Measurements from ENCODE around the gene PPARG. TPM values are rescaled to one million over a fixed set of nuclear protein-coding genes. Genes with fewer than 3 reads are reported as not detected.

Gene PPARG
- total RNA-seq, 5 donors from 2014 or later (not counting 1 experiment from before 2014, with no cell fraction given): 0.35 to 0.69 (median 0.63) TPM; not detected in 2

DNA sequence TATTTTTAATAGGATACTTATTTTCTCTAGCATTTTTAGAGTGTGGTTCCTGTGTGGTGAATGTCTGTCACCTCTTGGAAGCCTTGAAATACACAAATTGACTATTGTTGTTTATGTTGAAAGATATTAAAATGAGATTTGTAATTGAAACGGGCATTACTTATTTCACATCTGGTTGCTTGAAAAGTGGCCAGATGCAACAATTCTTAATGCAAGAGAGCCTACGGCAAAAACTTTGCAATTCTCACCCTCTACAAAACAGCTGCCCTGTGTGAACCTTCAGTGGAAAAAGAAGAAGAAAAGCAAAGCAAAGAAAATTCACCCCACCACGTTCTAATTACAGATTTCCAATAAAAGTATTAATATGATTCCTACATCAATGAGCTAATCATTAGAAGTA is 46.6 kb downstream of the PPARG start:
- ChIA-PET CTCF (no interaction called here), POLR2A (no interaction called here)
- Histone ChIP-seq H3K9me3 (no peaks in the 10 kb centered on the region), H3K27ac (ENCODE audit: low read length) (peak overlapping the region; percentile 39), H3K36me3 (ENCODE audit: control insufficient read depth in 2 of 2, extremely low read depth in 1 of 2, insufficient read depth in 1 of 2, low read length in 1 of 2) (no peaks in the 10 kb centered on the region), H3K4me3 (ENCODE audit: control insufficient read depth in 1 of 2, extremely low read depth in 1 of 2, low read length in 1 of 2) (no peak overlapping the region), H3K27me3 (replicated peaks in 1 of 2; ENCODE audit: control insufficient read depth in 2 of 2, extremely low read depth in 1 of 2, insufficient read depth in 2 of 2, low read length in 1 of 2) (no peaks in the 10 kb centered on the region), H3K4me1 (ENCODE audit: control insufficient read depth in 1 of 2, extremely low read depth in 1 of 2, insufficient read depth in 2 of 2, low read length in 2 of 2) (peaks cover 0 to 8% of the 10 kb centered on the region in 2 experiments)
- peaks cover 15 to 16% (median 16%) of the 10 kb centered on the region in 3 donors for H3K4me1 Mint-ChIP-seq
- H3K9me3 Mint-ChIP-seq: no peaks in the 10 kb centered on the region
- no peak overlapping the region for H3K27ac Mint-ChIP-seq
- no CpG with 5 or more reads among the region's 3 CpGs for WGBS (ENCODE audit: insufficient coverage)
- DNase-seq (no peak), ATAC-seq (replicated peaks in 1 of 4) (no peak)
- H3K4me3 Mint-ChIP-seq: no peak overlapping the region
- no peaks in the 10 kb centered on the region for H3K36me3 Mint-ChIP-seq
- no peaks in the 10 kb centered on the region for H3K27me3 Mint-ChIP-seq

- peak overlapping the region in 1 of 2 donors; percentile 16 for H3K27ac Mint-ChIP-seq
- no peak overlapping the region for H3K4me3 ChIP-seq (ENCODE audit: control insufficient read depth in 1 of 2, extremely low read depth in 1 of 2, low read length in 1 of 2)
- no peaks in the 10 kb centered on the region for H3K9me3 Mint-ChIP-seq
- H3K9me3 ChIP-seq: no peaks in the 10 kb centered on the region
- no peaks in the 10 kb centered on the region for H3K36me3 ChIP-seq (ENCODE audit: control insufficient read depth in 2 of 2, extremely low read depth in 1 of 2, insufficient read depth in 1 of 2, low read length in 1 of 2)
- no peaks in the 10 kb centered on the region for H3K27me3 ChIP-seq (replicated peaks in 1 of 2; ENCODE audit: control insufficient read depth in 2 of 2, extremely low read depth in 1 of 2, insufficient read depth in 2 of 2, low read length in 1 of 2)
- DNase-seq: peak in 2 of 35 experiments; percentile 1 to 49
- ChIA-PET POLR2A (no interaction called here), CTCF (no interaction called here)
- peaks cover 0 to 8% of the 10 kb centered on the region in 2 experiments for H3K4me1 ChIP-seq (ENCODE audit: control insufficient read depth in 1 of 2, extremely low read depth in 1 of 2, insufficient read depth in 2 of 2, low read length in 2 of 2)
- peak in 3 of 4 experiments; percentile 60 to 81 (median 63) for ATAC-seq (replicated peaks in 1 of 4)
- no peaks in the 10 kb centered on the region for H3K36me3 Mint-ChIP-seq
- no peaks in the 10 kb centered on the region for H3K27me3 Mint-ChIP-seq
- H3K27ac ChIP-seq (ENCODE audit: low read length): peak overlapping the region; percentile 39
- H3K4me3 Mint-ChIP-seq: peak overlapping the region in 2 of 3 donors; percentile 14 to 21
- no CpG with 5 or more reads among the region's 3 CpGs for WGBS (ENCODE audit: insufficient coverage)
- peaks cover 15 to 16% (median 16%) of the 10 kb centered on the region in 3 donors for H3K4me1 Mint-ChIP-seq
These were observed 47.2 kb downstream of the PPARG start for GRCh38 chr3:12336099-12336498.

DNA sequence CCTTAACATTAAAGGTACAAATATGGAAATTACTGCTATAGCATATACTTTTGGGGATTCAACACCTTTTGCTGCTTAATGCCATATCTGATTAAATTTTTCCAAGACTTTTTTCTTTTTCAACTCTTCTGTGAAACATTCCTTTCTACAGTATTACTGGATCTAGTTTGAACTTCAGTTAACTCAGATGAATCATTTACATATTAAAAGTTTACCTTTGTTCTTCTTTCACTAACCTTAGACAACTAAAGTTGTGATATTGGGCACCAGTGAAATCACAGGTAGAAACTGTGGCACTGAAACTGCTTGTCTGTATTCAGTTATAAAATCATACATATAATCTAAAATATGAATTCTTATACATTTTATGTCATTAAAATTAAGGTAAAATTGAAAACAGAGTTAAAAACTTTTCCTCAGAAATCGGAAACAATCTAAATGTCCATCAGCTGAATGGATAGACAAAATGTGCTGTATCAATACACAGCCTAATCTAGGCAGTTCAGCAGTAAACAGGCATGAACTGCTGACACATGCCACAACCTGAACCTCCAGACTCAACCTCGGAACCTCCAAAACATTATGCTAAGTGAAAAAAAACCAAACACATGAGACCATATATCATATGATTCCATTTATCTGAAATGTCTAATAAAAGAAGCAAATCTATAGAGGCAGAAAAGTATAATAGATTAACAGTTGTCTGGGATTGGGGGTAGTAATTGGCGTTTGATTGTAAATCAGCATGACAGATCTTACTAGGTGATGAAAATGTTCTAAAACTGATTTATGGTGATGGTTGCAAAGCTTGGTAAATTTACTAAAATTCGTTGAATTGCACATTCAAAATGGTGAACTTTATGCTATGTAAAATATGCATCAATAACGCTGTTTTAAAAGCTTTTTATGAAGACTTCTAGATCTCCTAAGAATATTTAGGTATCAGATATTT is 50.0 kb downstream of the PPARG start:
- Histone ChIP-seq H3K36me3 (ENCODE audit: control insufficient read depth in 2 of 2, extremely low read depth in 1 of 2, insufficient read depth in 1 of 2, low read length in 1 of 2) (no peaks in the 10 kb centered on the region), H3K4me1 (ENCODE audit: control insufficient read depth in 1 of 2, extremely low read depth in 1 of 2, insufficient read depth in 2 of 2, low read length in 2 of 2) (peaks cover 0 to 8% of the 10 kb centered on the region in 2 experiments), H3K4me3 (ENCODE audit: control insufficient read depth in 1 of 2, extremely low read depth in 1 of 2, low read length in 1 of 2) (no peak overlapping the region), H3K27me3 (replicated peaks in 1 of 2; ENCODE audit: control insufficient read depth in 2 of 2, extremely low read depth in 1 of 2, insufficient read depth in 2 of 2, low read length in 1 of 2) (no peaks in the 10 kb centered on the region), H3K9me3 (no peaks in the 10 kb centered on the region), H3K27ac (ENCODE audit: low read length) (no peak overlapping the region)
- ChIA-PET CTCF (no interaction called here), POLR2A (no interaction called here)
- no peak for DNase-seq
- H3K27ac Mint-ChIP-seq: no peak overlapping the region
- H3K4me1 Mint-ChIP-seq: peaks cover 15 to 16% (median 16%) of the 10 kb centered on the region in 3 donors
- H3K9me3 Mint-ChIP-seq: no peaks in the 10 kb centered on the region
- H3K36me3 Mint-ChIP-seq: no peaks in the 10 kb centered on the region
- no peak overlapping the region for H3K4me3 Mint-ChIP-seq
- H3K27me3 Mint-ChIP-seq: peaks cover 0 to 5% of the 10 kb centered on the region in 2 donors
- ATAC-seq (replicated peaks in 1 of 4): no peak
- no CpG with 5 or more reads among the region's 5 CpGs for WGBS (ENCODE audit: insufficient coverage)

DNA sequence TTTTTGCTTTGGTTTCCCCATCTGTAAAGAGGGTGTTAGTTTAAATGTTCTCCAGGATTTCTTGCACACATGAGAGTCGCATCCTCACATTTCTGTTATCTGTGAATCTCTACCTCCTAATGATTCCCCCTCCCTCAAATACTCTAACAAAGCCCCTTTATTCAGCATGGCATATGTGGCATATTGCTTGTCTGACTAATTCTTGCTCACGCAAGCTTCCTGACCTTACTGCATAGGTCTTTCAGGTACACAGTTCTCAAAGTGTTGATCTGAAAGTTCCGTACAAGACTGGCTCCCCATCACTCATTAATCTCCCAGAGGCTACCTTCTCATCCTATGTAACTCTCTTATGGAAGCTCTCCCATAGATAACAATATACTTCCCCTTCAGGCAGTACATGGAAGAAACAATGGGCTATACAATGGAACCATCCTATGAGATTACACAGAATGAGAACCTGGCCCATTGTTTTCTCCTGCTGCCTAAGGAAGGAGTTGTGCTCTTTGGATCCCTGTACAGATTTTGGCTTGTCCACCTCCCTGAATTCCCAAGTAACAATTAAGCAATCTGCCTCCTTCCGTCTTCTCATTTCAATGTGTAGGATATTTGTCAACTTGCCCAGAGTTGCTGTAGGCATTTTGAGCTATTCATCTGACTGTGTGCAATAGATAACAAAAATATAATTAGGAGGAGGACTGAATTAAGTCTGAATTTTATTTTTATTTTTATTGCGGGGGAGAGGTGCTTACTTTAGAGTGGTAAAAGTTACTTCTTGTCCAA is 51.0 kb downstream of the PPARG start:
- DNase-seq (no peak), ATAC-seq (replicated peaks in 1 of 4) (no peak)
- Histone ChIP-seq H3K27ac (ENCODE audit: low read length) (no peak overlapping the region), H3K36me3 (ENCODE audit: control insufficient read depth in 2 of 2, extremely low read depth in 1 of 2, insufficient read depth in 1 of 2, low read length in 1 of 2) (no peaks in the 10 kb centered on the region), H3K27me3 (replicated peaks in 1 of 2; ENCODE audit: control insufficient read depth in 2 of 2, extremely low read depth in 1 of 2, insufficient read depth in 2 of 2, low read length in 1 of 2) (no peaks in the 10 kb centered on the region), H3K4me1 (ENCODE audit: control insufficient read depth in 1 of 2, extremely low read depth in 1 of 2, insufficient read depth in 2 of 2, low read length in 2 of 2) (peaks cover 0 to 8% of the 10 kb centered on the region in 2 experiments), H3K4me3 (ENCODE audit: control insufficient read depth in 1 of 2, extremely low read depth in 1 of 2, low read length in 1 of 2) (no peak overlapping the region), H3K9me3 (no peaks in the 10 kb centered on the region)
- Mint-ChIP-seq H3K4me1 (peaks cover 15 to 16% (median 16%) of the 10 kb centered on the region in 3 donors), H3K9me3 (no peaks in the 10 kb centered on the region), H3K4me3 (no peak overlapping the region), H3K27me3 (peaks cover 0 to 5% of the 10 kb centered on the region in 2 donors), H3K27ac (no peak overlapping the region), H3K36me3 (no peaks in the 10 kb centered on the region)
- ChIA-PET CTCF (no interaction called here), POLR2A (no interaction called here)
- WGBS (ENCODE audit: insufficient coverage): 100% methylated on average over 1 of the region's 5 CpGs

DNA sequence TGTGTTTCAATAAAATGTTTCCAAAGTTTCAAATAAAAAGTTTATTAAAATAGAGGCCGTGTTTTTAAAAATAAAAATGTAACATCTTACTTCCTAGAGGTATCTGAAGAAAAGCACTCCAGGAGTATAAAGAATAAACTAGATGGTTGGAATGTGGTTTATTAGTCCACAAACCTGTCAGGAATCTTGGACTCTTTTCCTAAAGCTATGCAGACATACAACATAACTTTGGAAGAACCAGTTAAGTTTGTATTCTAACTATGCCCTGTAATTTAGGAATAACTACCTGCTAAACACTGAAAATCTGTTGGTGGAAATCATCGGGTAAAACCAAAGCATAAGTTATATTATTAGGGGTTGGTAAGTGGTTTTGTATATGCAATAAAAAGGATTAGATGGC is 51.6 kb downstream of the PPARG start:
- no peaks in the 10 kb centered on the region for H3K9me3 Mint-ChIP-seq
- no peak for ATAC-seq (replicated peaks in 1 of 4)
- peaks cover under 1 to 6% of the 10 kb centered on the region in 2 donors for H3K27me3 Mint-ChIP-seq
- H3K36me3 Mint-ChIP-seq: no peaks in the 10 kb centered on the region
- H3K9me3 ChIP-seq: no peaks in the 10 kb centered on the region
- WGBS (ENCODE audit: insufficient coverage): no CpG with 5 or more reads among the region's 2 CpGs
- H3K4me1 Mint-ChIP-seq: peaks cover 13 to 17% (median 14%) of the 10 kb centered on the region in 3 donors
- DNase-seq: no peak
- no peak overlapping the region for H3K4me3 Mint-ChIP-seq
- POLR2A ChIA-PET: no interaction called here
- H3K27me3 ChIP-seq (replicated peaks in 1 of 2; ENCODE audit: control insufficient read depth in 2 of 2, extremely low read depth in 1 of 2, insufficient read depth in 2 of 2, low read length in 1 of 2): no peaks in the 10 kb centered on the region
- CTCF ChIA-PET: no interaction called here
- H3K36me3 ChIP-seq (ENCODE audit: control insufficient read depth in 2 of 2, extremely low read depth in 1 of 2, insufficient read depth in 1 of 2, low read length in 1 of 2): no peaks in the 10 kb centered on the region
- H3K27ac Mint-ChIP-seq: no peak overlapping the region
- H3K4me3 ChIP-seq (ENCODE audit: control insufficient read depth in 1 of 2, extremely low read depth in 1 of 2, low read length in 1 of 2): no peak overlapping the region
- peaks cover 0 to 8% of the 10 kb centered on the region in 2 experiments for H3K4me1 ChIP-seq (ENCODE audit: control insufficient read depth in 1 of 2, extremely low read depth in 1 of 2, insufficient read depth in 2 of 2, low read length in 2 of 2)
- no peak overlapping the region for H3K27ac ChIP-seq (ENCODE audit: low read length)

- POLR2A ChIA-PET: no interaction called here
- no peak overlapping the region for H3K27ac Mint-ChIP-seq
- Histone ChIP-seq H3K4me1 (ENCODE audit: control insufficient read depth in 1 of 2, extremely low read depth in 1 of 2, insufficient read depth in 2 of 2, low read length in 2 of 2) (no peaks in the 10 kb centered on the region), H3K27me3 (replicated peaks in 1 of 2; ENCODE audit: control insufficient read depth in 2 of 2, extremely low read depth in 1 of 2, insufficient read depth in 2 of 2, low read length in 1 of 2) (peaks cover 0 to 3% of the 10 kb centered on the region in 2 experiments), H3K4me3 (ENCODE audit: control insufficient read depth in 1 of 2, extremely low read depth in 1 of 2, low read length in 1 of 2) (no peak overlapping the region), H3K9me3 (no peaks in the 10 kb centered on the region), H3K27ac (ENCODE audit: low read length) (no peak overlapping the region), H3K36me3 (ENCODE audit: control insufficient read depth in 2 of 2, extremely low read depth in 1 of 2, insufficient read depth in 1 of 2, low read length in 1 of 2) (no peaks in the 10 kb centered on the region)
- no peaks in the 10 kb centered on the region for H3K9me3 Mint-ChIP-seq
- no peak for DNase-seq
- no peak overlapping the region for H3K4me3 Mint-ChIP-seq
- ATAC-seq (replicated peaks in 1 of 4): no peak
- H3K36me3 Mint-ChIP-seq: no peaks in the 10 kb centered on the region
- H3K27me3 Mint-ChIP-seq: peaks cover 5 to 10% of the 10 kb centered on the region in 2 donors
- CTCF ChIA-PET: no interaction called here
- H3K4me1 Mint-ChIP-seq: peaks cover 0 to 8% (median 0%) of the 10 kb centered on the region in 3 donors
These were observed 53.3 kb downstream of the PPARG start for GRCh38 chr3:12342151-12342550.

Data from T-cell (primary cell).